ENCODE data around the gene ARRB2. TPM values are rescaled to one million over a fixed set of nuclear protein-coding genes. Genes with fewer than 3 reads are reported as not detected.
A peak's percentile ranks its signal among the peaks of the same experiment; 100 is the strongest.

ARRB2 gene
- total RNA-seq, 2 experiments from 2014 or later = 210 to 220 TPM

DNA sequence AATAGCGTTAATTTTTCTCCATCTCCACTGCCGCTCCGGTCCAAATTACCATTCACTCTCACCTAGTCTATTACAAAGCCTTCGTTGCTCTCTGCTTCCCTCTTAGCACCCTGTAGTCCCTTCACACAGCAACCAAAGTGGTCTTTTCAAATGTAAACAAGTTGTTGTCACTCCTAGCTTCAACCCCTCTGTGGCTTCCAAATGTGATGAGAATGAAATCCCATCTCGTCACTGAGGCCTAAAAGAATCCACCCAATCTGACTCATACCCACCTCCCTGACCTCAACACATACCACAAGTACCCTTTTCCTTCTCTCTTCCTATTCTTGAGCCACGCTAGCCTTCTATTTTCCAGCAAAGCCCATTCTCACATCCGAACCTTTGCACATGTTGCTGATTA lies 4.3 kb upstream of the ARRB2 start:
- POLR2A ChIA-PET = interaction anchor here (0.9 kb wide), 1 partner anchor 84 kb away, joined by 3 read pairs; no protein-coding TSS in a partner anchor
- intact Hi-C loops (cut with DNase I, micrococcal nuclease) = no loop called here
- H3K36me3 Mint-ChIP-seq (ENCODE audit: low read depth) = no peaks in the 10 kb centered on the region

DNA sequence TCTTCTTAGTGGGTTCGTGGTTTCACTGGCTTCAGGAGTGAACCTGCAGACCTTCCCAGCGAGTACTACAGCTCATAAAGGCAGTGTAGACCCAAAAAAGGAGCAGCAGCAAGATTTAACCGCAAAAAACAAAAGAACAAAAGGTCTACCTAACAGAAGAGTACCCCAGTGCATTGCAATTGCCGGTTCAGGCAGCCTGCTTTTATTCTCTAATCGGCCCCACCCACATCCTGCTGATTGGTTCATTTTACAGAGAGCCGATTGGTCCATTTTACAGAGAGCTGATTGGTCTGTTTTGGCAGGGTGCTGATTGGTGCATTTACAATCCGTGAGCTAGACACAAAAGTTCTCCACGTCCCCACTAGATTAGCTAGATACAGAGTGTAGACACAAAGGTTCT lies 2.0 kb upstream of the ARRB2 start:
- no peak overlapping the region for H3K27ac ChIP-seq (ENCODE audit: low read depth in 1 of 2, low read length in 2 of 2)
- H3K36me3 ChIP-seq (ENCODE audit: insufficient read depth, low read length) = no peaks in the 10 kb centered on the region
- TF ChIP-seq, protein P1, sequence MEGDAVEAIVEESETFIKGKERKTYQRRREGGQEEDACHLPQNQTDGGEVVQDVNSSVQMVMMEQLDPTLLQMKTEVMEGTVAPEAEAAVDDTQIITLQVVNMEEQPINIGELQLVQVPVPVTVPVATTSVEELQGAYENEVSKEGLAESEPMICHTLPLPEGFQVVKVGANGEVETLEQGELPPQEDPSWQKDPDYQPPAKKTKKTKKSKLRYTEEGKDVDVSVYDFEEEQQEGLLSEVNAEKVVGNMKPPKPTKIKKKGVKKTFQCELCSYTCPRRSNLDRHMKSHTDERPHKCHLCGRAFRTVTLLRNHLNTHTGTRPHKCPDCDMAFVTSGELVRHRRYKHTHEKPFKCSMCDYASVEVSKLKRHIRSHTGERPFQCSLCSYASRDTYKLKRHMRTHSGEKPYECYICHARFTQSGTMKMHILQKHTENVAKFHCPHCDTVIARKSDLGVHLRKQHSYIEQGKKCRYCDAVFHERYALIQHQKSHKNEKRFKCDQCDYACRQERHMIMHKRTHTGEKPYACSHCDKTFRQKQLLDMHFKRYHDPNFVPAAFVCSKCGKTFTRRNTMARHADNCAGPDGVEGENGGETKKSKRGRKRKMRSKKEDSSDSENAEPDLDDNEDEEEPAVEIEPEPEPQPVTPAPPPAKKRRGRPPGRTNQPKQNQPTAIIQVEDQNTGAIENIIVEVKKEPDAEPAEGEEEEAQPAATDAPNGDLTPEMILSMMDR (IDR thresholded peaks at IDR 0.05) = no peak
- intact Hi-C loops (cut with DNase I, micrococcal nuclease) = no loop called here
- Mint-ChIP-seq H3K4me1 (ENCODE audit: low read depth) (peaks cover 55% of the 10 kb centered on the region), H3K9me3 (no peaks in the 10 kb centered on the region), H3K27me3 (no peaks in the 10 kb centered on the region), H3K4me3 (peak overlapping the region; percentile 77), H3K27ac (peak overlapping the region; percentile 76), H3K36me3 (ENCODE audit: low read depth) (no peaks in the 10 kb centered on the region)
- ATAC-seq (ENCODE audit: poor library complexity) (no peak), DNase-seq (peak in 9 of 14 experiments; percentile 33 to 75 (median 47))
- no peaks in the 10 kb centered on the region for H3K27me3 ChIP-seq (ENCODE audit: control insufficient read depth in 1 of 2, insufficient read depth in 2 of 2, low read length in 2 of 2)
- H3K4me3 ChIP-seq (ENCODE audit: low read length) = no peak overlapping the region
- ChIA-PET POLR2A (interaction anchor here (1.3 to 2.4 kb wide), 2 partner anchors 82 to 232 kb away, joined by 3 to 27 read pairs; partner anchors contain the start of genes RNF167 and SLC25A11), CTCF (interaction anchor here (2.0 to 2.7 kb wide), 3 partner anchors 35 to 181 kb away, joined by 6 to 16 read pairs (median 7); no protein-coding TSS in a partner anchor)
- no peaks in the 10 kb centered on the region for H3K9me3 ChIP-seq (ENCODE audit: control insufficient read depth in 1 of 2, insufficient read depth in 1 of 2, low read length in 2 of 2)
- peaks cover 46% of the 10 kb centered on the region for H3K4me1 ChIP-seq (ENCODE audit: insufficient read depth, low read length)

More for the DNA sequence above, 4.3 kb upstream of the ARRB2 start:
- H3K27me3 Mint-ChIP-seq = no peaks in the 10 kb centered on the region
- Histone ChIP-seq H3K9me3 (ENCODE audit: control insufficient read depth in 1 of 2, insufficient read depth in 1 of 2, low read length in 2 of 2) (no peaks in the 10 kb centered on the region), H3K4me1 (ENCODE audit: insufficient read depth, low read length) (peaks cover 38% of the 10 kb centered on the region), H3K36me3 (ENCODE audit: insufficient read depth, low read length) (no peaks in the 10 kb centered on the region), H3K4me3 (ENCODE audit: low read length) (no peak overlapping the region), H3K27me3 (ENCODE audit: control insufficient read depth in 1 of 2, insufficient read depth in 2 of 2, low read length in 2 of 2) (no peaks in the 10 kb centered on the region), H3K27ac (ENCODE audit: low read depth in 1 of 2, low read length in 2 of 2) (no peak overlapping the region)
- CTCF ChIA-PET = interaction anchor here (1.1 kb wide), 1 partner anchor 9 kb away, joined by 4 read pairs; no protein-coding TSS in a partner anchor
- DNase-seq (no peak), ATAC-seq (ENCODE audit: poor library complexity) (no peak)
- peak overlapping the region; percentile 87 for H3K4me3 Mint-ChIP-seq
- peaks cover 58% of the 10 kb centered on the region for H3K4me1 Mint-ChIP-seq (ENCODE audit: low read depth)
- TF ChIP-seq, protein P1 (IDR thresholded peaks at IDR 0.05) = no peak
- no peaks in the 10 kb centered on the region for H3K9me3 Mint-ChIP-seq
- peak overlapping the region; percentile 91 for H3K27ac Mint-ChIP-seq

DNA sequence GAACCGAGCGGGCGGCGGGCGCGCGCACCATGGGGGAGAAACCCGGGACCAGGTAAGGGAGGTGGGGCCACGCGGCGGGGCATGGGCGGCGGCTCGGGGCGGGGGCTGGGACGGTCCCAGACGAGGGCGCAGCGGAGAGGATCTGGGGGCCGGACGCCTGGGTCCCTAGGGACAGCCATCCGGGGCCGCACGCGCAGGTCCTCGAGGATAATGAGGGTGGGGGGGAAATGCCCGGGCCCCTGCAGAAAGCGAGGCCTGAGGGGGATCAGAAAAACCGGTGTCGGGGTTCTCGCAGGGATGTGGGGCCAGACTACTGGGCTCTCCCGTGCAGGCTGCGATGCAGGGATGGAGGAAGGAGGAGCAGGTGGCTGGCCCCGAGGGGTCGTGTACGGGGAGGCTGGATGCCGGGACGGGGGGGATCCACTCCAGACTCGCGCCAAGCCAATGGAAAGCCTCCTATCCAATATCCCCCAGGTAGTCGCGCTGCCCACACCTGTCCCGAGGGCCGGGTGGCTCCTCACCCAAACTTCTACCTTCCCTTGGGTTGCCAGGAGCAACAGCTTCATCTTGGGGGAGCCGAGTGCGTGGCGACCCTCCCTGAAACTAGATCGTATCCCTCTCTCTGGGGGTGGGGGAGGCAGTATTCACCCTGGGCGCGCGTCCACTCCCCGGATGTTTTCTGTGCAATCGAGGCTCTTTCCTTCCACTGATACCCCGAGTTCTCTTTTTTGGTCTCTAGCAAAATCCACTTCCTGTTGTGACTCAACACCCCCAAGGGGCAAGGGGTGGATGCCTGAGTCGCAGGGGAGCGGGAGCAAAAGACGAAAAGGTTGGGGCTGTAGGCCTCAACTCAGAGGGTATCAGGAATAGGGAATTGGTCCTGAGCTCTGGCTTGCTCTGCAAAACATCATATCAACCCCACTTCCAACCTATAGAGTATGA lies 532 bp downstream of the ARRB2 start:
- intact Hi-C loops (cut with DNase I, micrococcal nuclease) = loop anchor here (1.0 to 10.0 kb wide), 8 partner anchors 20 to 364 kb away; partner anchors contain the start of genes MED11 (in 2 of the 2), PFN1 (in 2 of the 2), PLD2 (in 1 of the 2) and ZFP3 (in 1 of the 2)
- H3K4me1 Mint-ChIP-seq (ENCODE audit: low read depth) = peaks cover 67% of the 10 kb centered on the region
- Histone ChIP-seq H3K4me3 (ENCODE audit: low read length) (peak overlapping the region; percentile 90), H3K27ac (ENCODE audit: low read depth in 1 of 2, low read length in 2 of 2) (peak overlapping the region; percentile 82 to 92), H3K4me1 (ENCODE audit: insufficient read depth, low read length) (peaks cover 58% of the 10 kb centered on the region), H3K36me3 (ENCODE audit: insufficient read depth, low read length) (peaks cover 6% of the 10 kb centered on the region), H3K27me3 (ENCODE audit: control insufficient read depth in 1 of 2, insufficient read depth in 2 of 2, low read length in 2 of 2) (no peaks in the 10 kb centered on the region), H3K9me3 (ENCODE audit: control insufficient read depth in 1 of 2, insufficient read depth in 1 of 2, low read length in 2 of 2) (no peaks in the 10 kb centered on the region)
- H3K27me3 Mint-ChIP-seq = no peaks in the 10 kb centered on the region
- peaks cover 12% of the 10 kb centered on the region for H3K36me3 Mint-ChIP-seq (ENCODE audit: low read depth)
- H3K4me3 Mint-ChIP-seq = peak overlapping the region; percentile 98
- DNase-seq (peak in 13 of 14 experiments; percentile 33 to 87 (median 56)), ATAC-seq (ENCODE audit: poor library complexity) (no peak)
- H3K27ac Mint-ChIP-seq = peak overlapping the region; percentile 83
- TF ChIP-seq, protein P1 (IDR thresholded peaks at IDR 0.05) = no peak
- ChIA-PET POLR2A (interaction anchor here (0.7 to 3.2 kb wide), 20 partner anchors 9 to 256 kb away, joined by 3 to 27 read pairs (median 6); partner anchors contain the start of genes C17orf107, MED11, MINK1 and PFN1), CTCF (interaction anchor here (0.7 to 2.7 kb wide), 21 partner anchors 10 to 338 kb away, joined by 3 to 30 read pairs (median 6); partner anchors contain the start of genes C17orf107, CHRNE, CXCL16 and GLTPD2)
- H3K9me3 Mint-ChIP-seq = no peaks in the 10 kb centered on the region
